H9 (cell line): ENCODE results near the gene ST8SIA2. TPM values are rescaled to one million over a fixed set of nuclear protein-coding genes. Genes with fewer than 3 reads are reported as not detected.

Source experiments
- DNase-seq: peaks from one replicate; pipeline ENCODE4 v3.0.0-alpha.2; 2017
- H2AFZ ChIP-seq: one replicate; pipeline ENCODE4 v1.6.1; 2013; ENCODE audit warnings: mild to moderate bottlenecking, low read length, control low read depth, moderate library complexity
- H2AK5ac ChIP-seq: 2 replicates; pipeline ENCODE4 v1.6.1; 2013; ENCODE audit warnings: low read length, control low read depth, mixed read lengths; ENCODE audit not compliant: insufficient read length
- H2BK120ac ChIP-seq: one replicate; pipeline ENCODE4 v1.6.1; 2013; ENCODE audit warnings: low read depth, mild to moderate bottlenecking, low read length, control low read depth, inconsistent platforms; ENCODE audit not compliant: poor library complexity, severe bottlenecking
- H2BK12ac ChIP-seq: 2 replicates; pipeline ENCODE4 v1.6.1; 2013; ENCODE audit warnings: low read length, control low read depth, mixed read lengths, low read depth; ENCODE audit not compliant: insufficient read length
- H2BK15ac ChIP-seq: 2 replicates; pipeline ENCODE4 v1.6.1; 2013; ENCODE audit warnings: low read depth, low read length, control low read depth
- H2BK20ac ChIP-seq: one replicate; pipeline ENCODE4 v1.6.1; 2013; ENCODE audit warnings: low read depth, mild to moderate bottlenecking, low read length, control low read depth, inconsistent platforms; ENCODE audit not compliant: poor library complexity, severe bottlenecking
- H2BK5ac ChIP-seq: 2 replicates; pipeline ENCODE4 v1.6.1; 2013; ENCODE audit warnings: low read length, control low read depth, mixed read lengths; ENCODE audit not compliant: insufficient read length
- H3K14ac ChIP-seq: 2 replicates; pipeline ENCODE4 v1.6.1; 2013; ENCODE audit warnings: low read length, control low read depth; ENCODE audit not compliant: insufficient read depth
- H3K18ac ChIP-seq: 2 replicates; pipeline ENCODE4 v1.6.1; 2013; ENCODE audit warnings: low read depth, mild to moderate bottlenecking, mixed read lengths, low read length, control low read depth; ENCODE audit not compliant: insufficient read length
- H3K23ac ChIP-seq: 2 replicates; pipeline ENCODE4 v1.6.1; 2013; ENCODE audit warnings: low read length, control low read depth, mixed read lengths, low read depth; ENCODE audit not compliant: insufficient read length
- H3K23me2 ChIP-seq: 2 replicates; pipeline ENCODE4 v1.6.1; 2013; ENCODE audit warnings: low read depth, mild to moderate bottlenecking, mixed read lengths, low read length, control low read depth; ENCODE audit not compliant: insufficient read length, poor library complexity, severe bottlenecking
- H3K27ac ChIP-seq: 2 replicates; pipeline ENCODE4 v1.5.1; 2013; ENCODE audit warnings: low read length, control low read depth, mixed read lengths, low read depth; ENCODE audit not compliant: insufficient read length
- H3K27me3 ChIP-seq: 2 replicates; pipeline ENCODE4 v1.6.1; 2013; ENCODE audit warnings: low read length, control low read depth, inconsistent platforms; ENCODE audit not compliant: insufficient read depth
- H3K4ac ChIP-seq: 2 replicates; pipeline ENCODE4 v1.6.1; 2013; ENCODE audit warnings: low read depth, mild to moderate bottlenecking, control low read depth, inconsistent platforms, low read length, moderate library complexity
- H3K4me1 ChIP-seq: 2 replicates; pipeline ENCODE4 v1.6.1; 2013; ENCODE audit warnings: low read length, control low read depth, inconsistent platforms; ENCODE audit not compliant: insufficient read depth
- H3K4me2 ChIP-seq: 2 replicates; pipeline ENCODE4 v1.6.1; 2013; ENCODE audit warnings: low read length, control low read depth, mixed read lengths; ENCODE audit not compliant: insufficient read length, insufficient read depth
- H3K56ac ChIP-seq: 2 replicates; pipeline ENCODE4 v1.6.1; 2013; ENCODE audit warnings: low read depth, mild to moderate bottlenecking, mixed read lengths, low read length, control low read depth; ENCODE audit not compliant: insufficient read length
- H3K79me1 ChIP-seq: 2 replicates; pipeline ENCODE4 v1.6.1; 2013; ENCODE audit warnings: low read depth, mild to moderate bottlenecking, moderate library complexity, low read length, control low read depth, inconsistent platforms; ENCODE audit not compliant: insufficient read depth, poor library complexity, severe bottlenecking
- H3K79me2 ChIP-seq: 2 replicates; pipeline ENCODE4 v1.6.1; 2013; ENCODE audit warnings: low read length, control low read depth, inconsistent platforms; ENCODE audit not compliant: insufficient read depth
- H3K9ac ChIP-seq: 2 replicates; pipeline ENCODE4 v1.6.1; 2013; ENCODE audit warnings: low read length, control low read depth, mixed read lengths; ENCODE audit not compliant: insufficient read length; ENCODE audit errors: extremely low read depth
- H3K9me3 ChIP-seq: one replicate; pipeline ENCODE4 v1.6.1; 2013; ENCODE audit warnings: low read depth, low read length, inconsistent platforms; ENCODE audit not compliant: control insufficient read depth
- H3T11ph ChIP-seq: one replicate; pipeline ENCODE4 v1.6.1; 2013; ENCODE audit warnings: mild to moderate bottlenecking, low read length, control low read depth, inconsistent platforms
- H4K20me1 ChIP-seq: one replicate; pipeline ENCODE4 v1.6.1; 2013; ENCODE audit not compliant: control insufficient read depth, insufficient read length, insufficient read depth
- H4K5ac ChIP-seq: 2 replicates; pipeline ENCODE4 v1.6.1; 2013; ENCODE audit warnings: low read depth, mild to moderate bottlenecking, mixed read lengths, low read length, control low read depth; ENCODE audit not compliant: insufficient read length
- H4K8ac ChIP-seq: replicated peaks from 2 replicates; pipeline ENCODE4 v1.6.1; 2013; ENCODE audit warnings: low read length, control low read depth, mixed read lengths, low read depth; ENCODE audit not compliant: insufficient read length
- H4K91ac ChIP-seq: 2 replicates; pipeline ENCODE4 v1.6.1; 2013; ENCODE audit warnings: low read depth, mild to moderate bottlenecking, moderate library complexity, mixed read lengths, low read length, control low read depth; ENCODE audit not compliant: insufficient read length
- H3K27ac Mint-ChIP-seq, 3 experiments: 2 replicates in 2 of 3; 3 replicates in 1 of 3; pipeline ENCODE4 v1.8.0; 2020 to 2021; ENCODE audit warnings: mixed read lengths in 3 of 3, mild to moderate bottlenecking in 1 of 3, moderate library complexity in 1 of 3
- H3K27me3 Mint-ChIP-seq: 2 replicates; pipeline ENCODE4 v1.8.0; 2021; ENCODE audit warnings: low read depth, mild to moderate bottlenecking, moderate library complexity, mixed read lengths
- H3K36me3 Mint-ChIP-seq, 3 experiments: 2 replicates in 2 of 3; 3 replicates in 1 of 3; pipeline ENCODE4 v1.8.0; 2020 to 2021; ENCODE audit warnings: low read depth in 3 of 3, mixed read lengths in 3 of 3; ENCODE audit not compliant: insufficient read depth in 1 of 3
- H3K4me1 Mint-ChIP-seq, 2 experiments: 2 replicates each; pipeline ENCODE4 v1.8.0; 2020; ENCODE audit warnings: mixed read lengths in 2 of 2
- H3K4me3 Mint-ChIP-seq, 2 experiments: 2 replicates in 1 of 2; 3 replicates in 1 of 2; pipeline ENCODE4 v1.8.0; 2020 to 2021; ENCODE audit warnings: mild to moderate bottlenecking in 2 of 2, mixed read lengths in 2 of 2, moderate library complexity in 1 of 2
- H3K9me3 Mint-ChIP-seq, 2 experiments: 2 replicates in 1 of 2; 3 replicates in 1 of 2; pipeline ENCODE4 v1.8.0; 2020; ENCODE audit warnings: mild to moderate bottlenecking in 2 of 2, mixed read lengths in 2 of 2, moderate library complexity in 1 of 2
- WGBS: extraction: QIAGEN DNeasy Blood & Tissue Kit; methylation state at CpG from one replicate; pipeline ENCODE4 v1.1.7; 2013; ENCODE audit warnings: missing lambda C conversion rate, low lambda C conversion rate, mixed read lengths; ENCODE audit not compliant: insufficient read length; ENCODE audit errors: extremely low coverage; 5-methylcytosine and 5-hydroxymethylcytosine counted together
- total RNA-seq: library from RNA; stranded (reverse); gene quantifications from 2 replicates; pipeline ENCODE4 v1.2.1, GENCODE V29; 2021
- TF ChIP-seq, protein P1 (sequence below): fragments of 200-600 bp; sonication (generic); conservative IDR thresholded peaks from 3 replicates; pipeline ENCODE4 v1.8.0; 2021; ENCODE audit warnings: antibody characterized with exemption, mild to moderate bottlenecking

ST8SIA2 gene
- total RNA-seq, 1 experiment from 2014 or later = 1.8 TPM

DNA sequence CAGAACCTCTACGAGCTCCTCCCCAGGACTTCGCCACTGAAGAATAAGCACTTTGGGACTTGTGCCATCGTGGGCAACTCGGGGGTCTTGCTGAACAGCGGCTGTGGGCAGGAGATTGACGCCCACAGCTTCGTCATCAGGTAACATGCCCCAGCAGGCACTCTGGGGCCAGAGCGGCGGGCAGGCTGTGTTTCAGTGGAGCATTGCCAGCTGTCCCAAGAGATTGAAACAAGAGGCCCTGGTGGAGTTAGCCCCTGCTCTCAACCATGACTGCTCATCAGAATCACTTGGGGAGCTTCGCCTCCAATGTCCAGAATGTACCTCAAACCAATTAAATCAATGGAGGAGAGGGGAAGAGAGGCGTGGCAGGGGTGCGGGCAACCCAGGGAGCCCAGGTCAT, 44.8 kb downstream of the ST8SIA2 start:
- no peak overlapping the region for H3K14ac ChIP-seq
- no peak overlapping the region for H2AFZ ChIP-seq
- no peak overlapping the region for H4K91ac ChIP-seq
- Mint-ChIP-seq H3K4me3 (no peak overlapping the region), H3K4me1 (no peaks in the 10 kb centered on the region), H3K36me3 (no peaks in the 10 kb centered on the region; a peak in 1 of 7 replicates), H3K9me3 (no peaks in the 10 kb centered on the region), H3K27me3 (no peaks in the 10 kb centered on the region), H3K27ac (no peak overlapping the region)
- no peak for DNase-seq
- no peaks in the 10 kb centered on the region for H4K20me1 ChIP-seq
- no peak overlapping the region for H2AK5ac ChIP-seq
- WGBS = no CpG with 5 or more reads among the region's 12 CpGs
- no peak overlapping the region for H2BK5ac ChIP-seq
- no peak overlapping the region for H4K5ac ChIP-seq
- H2BK15ac ChIP-seq = no peak overlapping the region
- H4K8ac ChIP-seq = no peak overlapping the region
- no peak overlapping the region for H3K27ac ChIP-seq
- no peaks in the 10 kb centered on the region for H3K79me2 ChIP-seq
- no peak overlapping the region for H2BK120ac ChIP-seq
- no peak overlapping the region for H3K23ac ChIP-seq
- H3K56ac ChIP-seq = no peak overlapping the region
- H2BK20ac ChIP-seq = no peak overlapping the region
- no peaks in the 10 kb centered on the region for H3K79me1 ChIP-seq
- H3T11ph ChIP-seq = no peak overlapping the region
- H3K23me2 ChIP-seq = no peaks in the 10 kb centered on the region
- H3K18ac ChIP-seq = no peak overlapping the region
- TF ChIP-seq, protein P1, sequence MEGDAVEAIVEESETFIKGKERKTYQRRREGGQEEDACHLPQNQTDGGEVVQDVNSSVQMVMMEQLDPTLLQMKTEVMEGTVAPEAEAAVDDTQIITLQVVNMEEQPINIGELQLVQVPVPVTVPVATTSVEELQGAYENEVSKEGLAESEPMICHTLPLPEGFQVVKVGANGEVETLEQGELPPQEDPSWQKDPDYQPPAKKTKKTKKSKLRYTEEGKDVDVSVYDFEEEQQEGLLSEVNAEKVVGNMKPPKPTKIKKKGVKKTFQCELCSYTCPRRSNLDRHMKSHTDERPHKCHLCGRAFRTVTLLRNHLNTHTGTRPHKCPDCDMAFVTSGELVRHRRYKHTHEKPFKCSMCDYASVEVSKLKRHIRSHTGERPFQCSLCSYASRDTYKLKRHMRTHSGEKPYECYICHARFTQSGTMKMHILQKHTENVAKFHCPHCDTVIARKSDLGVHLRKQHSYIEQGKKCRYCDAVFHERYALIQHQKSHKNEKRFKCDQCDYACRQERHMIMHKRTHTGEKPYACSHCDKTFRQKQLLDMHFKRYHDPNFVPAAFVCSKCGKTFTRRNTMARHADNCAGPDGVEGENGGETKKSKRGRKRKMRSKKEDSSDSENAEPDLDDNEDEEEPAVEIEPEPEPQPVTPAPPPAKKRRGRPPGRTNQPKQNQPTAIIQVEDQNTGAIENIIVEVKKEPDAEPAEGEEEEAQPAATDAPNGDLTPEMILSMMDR = no peak
- no peaks in the 10 kb centered on the region for H3K4me1 ChIP-seq
- H3K4me2 ChIP-seq = no peak overlapping the region
- H3K9me3 ChIP-seq = no peaks in the 10 kb centered on the region
- no peak overlapping the region for H2BK12ac ChIP-seq
- no peak overlapping the region for H3K9ac ChIP-seq
- no peaks in the 10 kb centered on the region for H3K27me3 ChIP-seq
- H3K4ac ChIP-seq = no peak overlapping the region
